GM21723 (cell line): ENCODE results near the gene ANKRD39.

Experiments
- ATAC-seq: cut with Tn5 transposase; IDR thresholded peaks from one replicate; pipeline ENCODE4 v1.9.1; 2021; ENCODE audit warnings: mild to moderate bottlenecking, moderate library complexity; ENCODE audit not compliant: unreplicated experiment

The ANKRD39 gene

GRCh38 chr2:96888072-96889011, 30.5 kb upstream of the ANKRD39 start:
- no peak for ATAC-seq

- ATAC-seq, result no peak
Measured at GRCh38 chr2:96887493-96888012, 29.7 kb upstream of the ANKRD39 start.

GRCh38 chr2:96885432-96886347, 27.9 kb upstream of the ANKRD39 start:
- ATAC-seq, result no peak

GRCh38 chr2:96884299-96885094, 26.7 kb upstream of the ANKRD39 start:
- ATAC-seq, result no peak

- ATAC-seq, result no peak
Measured at GRCh38 chr2:96883306-96883705, 25.5 kb upstream of the ANKRD39 start.

- no peak for ATAC-seq
Measured at GRCh38 chr2:96882906-96883305, 25.1 kb upstream of the ANKRD39 start.

- ATAC-seq, result no peak
Measured at GRCh38 chr2:96882230-96882629, 24.4 kb upstream of the ANKRD39 start.

GRCh38 chr2:96881349-96882195, 23.8 kb upstream of the ANKRD39 start:
- ATAC-seq, result no peak

GRCh38 chr2:96880891-96881273, 23.1 kb upstream of the ANKRD39 start:
- ATAC-seq, result no peak

GRCh38 chr2:96879545-96880040, 21.8 kb upstream of the ANKRD39 start:
- no peak for ATAC-seq

- no peak for ATAC-seq
Measured at GRCh38 chr2:96878796-96879544, 21.2 kb upstream of the ANKRD39 start.

GRCh38 chr2:96878171-96878570, 20.4 kb upstream of the ANKRD39 start:
- ATAC-seq, result no peak

GRCh38 chr2:96877631-96878092, 19.8 kb upstream of the ANKRD39 start:
- no peak for ATAC-seq

- no peak for ATAC-seq
Measured at GRCh38 chr2:96877042-96877451, 19.2 kb upstream of the ANKRD39 start.

GRCh38 chr2:96876269-96877041, 18.6 kb upstream of the ANKRD39 start:
- ATAC-seq, result no peak

- no peak for ATAC-seq
Measured at GRCh38 chr2:96875498-96876268, 17.9 kb upstream of the ANKRD39 start.

GRCh38 chr2:96874198-96874831, 16.5 kb upstream of the ANKRD39 start:
- peak; percentile 46 for ATAC-seq
